HG02840 (cell line): ENCODE data around the gene NKD2.

Source experiments
- ATAC-seq: cut with Tn5 transposase; IDR thresholded peaks from one replicate; pipeline ENCODE4 v1.9.1; 2021; ENCODE audit warnings: mild to moderate bottlenecking, moderate library complexity, moderate number of reproducible peaks; ENCODE audit not compliant: unreplicated experiment, low FRiP score

NKD2 gene

GRCh38 chr5:1038417-1039209 is 30.0 kb downstream of the NKD2 start:
- ATAC-seq: no peak

GRCh38 chr5:1039210-1039548 is 30.6 kb downstream of the NKD2 start:
- no peak for ATAC-seq

GRCh38 chr5:1039706-1040260 is 31.2 kb downstream of the NKD2 start:
- no peak for ATAC-seq

GRCh38 chr5:1040571-1040970 is 32.0 kb downstream of the NKD2 start:
- no peak for ATAC-seq

GRCh38 chr5:1041225-1042143 is 32.9 kb downstream of the NKD2 start:
- no peak for ATAC-seq

GRCh38 chr5:1042626-1043025 is 34.0 kb downstream of the NKD2 start:
- ATAC-seq: no peak

- no peak for ATAC-seq
These were observed 34.7 kb downstream of the NKD2 start for GRCh38 chr5:1043327-1043726.

GRCh38 chr5:1044117-1044516 is 35.5 kb downstream of the NKD2 start:
- ATAC-seq: no peak

GRCh38 chr5:1045960-1046560 is 37.5 kb downstream of the NKD2 start:
- no peak for ATAC-seq

- ATAC-seq: no peak
These were observed 38.8 kb downstream of the NKD2 start for GRCh38 chr5:1047332-1047965.

- ATAC-seq: no peak
These were observed 39.6 kb downstream of the NKD2 start for GRCh38 chr5:1048162-1048721.

- ATAC-seq: no peak
These were observed 40.5 kb downstream of the NKD2 start for GRCh38 chr5:1048861-1049838.

GRCh38 chr5:1050423-1051365 is 42.1 kb downstream of the NKD2 start:
- no peak for ATAC-seq

- no peak for ATAC-seq
These were observed 42.7 kb downstream of the NKD2 start for GRCh38 chr5:1051366-1051720.

GRCh38 chr5:1052076-1052475 is 43.5 kb downstream of the NKD2 start:
- no peak for ATAC-seq

- ATAC-seq: no peak
These were observed 44.2 kb downstream of the NKD2 start for GRCh38 chr5:1052641-1053390.

- ATAC-seq: no peak
These were observed 44.9 kb downstream of the NKD2 start for GRCh38 chr5:1053391-1054017.
